Peyer's patch (tissue), 4 donors: Measurements from ENCODE around the gene JCHAIN.

Source experiments
- POLR2A ChIP-seq, 2 donors: fragments of 450-650 bp; IDR thresholded peaks; one replicate each; pipeline ENCODE4 v1.5.1; 2017; ENCODE audit warnings: antibody characterized with exemption in 2 of 2, mild to moderate bottlenecking in 2 of 2, moderate library complexity in 2 of 2
- TF ChIP-seq, protein P1 (sequence below), 6 experiments: fragments of 450-650 bp in 4 of 6; fragments of 200-600 bp in 2 of 6; sonication (generic) in 1 of 6; IDR thresholded peaks; one replicate each; pipeline ENCODE4 v1.5.1; 2017 to 2019; ENCODE audit warnings: antibody characterized with exemption in 6 of 6, mild to moderate bottlenecking in 3 of 6, moderate library complexity in 1 of 6

GRCh38 chr4:70623323-70623722, 43.0 kb downstream of the JCHAIN start:
- no peak for TF ChIP-seq POLR2A (IDR thresholded peaks at IDR 0.05)
- TF ChIP-seq, protein P1, sequence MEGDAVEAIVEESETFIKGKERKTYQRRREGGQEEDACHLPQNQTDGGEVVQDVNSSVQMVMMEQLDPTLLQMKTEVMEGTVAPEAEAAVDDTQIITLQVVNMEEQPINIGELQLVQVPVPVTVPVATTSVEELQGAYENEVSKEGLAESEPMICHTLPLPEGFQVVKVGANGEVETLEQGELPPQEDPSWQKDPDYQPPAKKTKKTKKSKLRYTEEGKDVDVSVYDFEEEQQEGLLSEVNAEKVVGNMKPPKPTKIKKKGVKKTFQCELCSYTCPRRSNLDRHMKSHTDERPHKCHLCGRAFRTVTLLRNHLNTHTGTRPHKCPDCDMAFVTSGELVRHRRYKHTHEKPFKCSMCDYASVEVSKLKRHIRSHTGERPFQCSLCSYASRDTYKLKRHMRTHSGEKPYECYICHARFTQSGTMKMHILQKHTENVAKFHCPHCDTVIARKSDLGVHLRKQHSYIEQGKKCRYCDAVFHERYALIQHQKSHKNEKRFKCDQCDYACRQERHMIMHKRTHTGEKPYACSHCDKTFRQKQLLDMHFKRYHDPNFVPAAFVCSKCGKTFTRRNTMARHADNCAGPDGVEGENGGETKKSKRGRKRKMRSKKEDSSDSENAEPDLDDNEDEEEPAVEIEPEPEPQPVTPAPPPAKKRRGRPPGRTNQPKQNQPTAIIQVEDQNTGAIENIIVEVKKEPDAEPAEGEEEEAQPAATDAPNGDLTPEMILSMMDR (IDR thresholded peaks at IDR 0.05): no peak
